HCT116 (cell line): Measurements from ENCODE around the gene TCEA3. TPM values are rescaled to one million over a fixed set of nuclear protein-coding genes. Genes with fewer than 3 reads are reported as not detected.

Experiments
- ATAC-seq: fragments of 200-7000 bp; cut with Tn5 transposase; 2 replicates; pipeline ENCODE4 v1.9.1; 2020; ENCODE audit warnings: mild to moderate bottlenecking, moderate library complexity
- BruUV-seq: library from RNA; stranded (reverse); fragments of 400-500 nt; replicated peaks from 2 replicates; lab custom pipeline; 2021; lab: Mats Ljungman, UMichigan
- CTCF ChIA-PET: fragments of 300-600 bp; sonication (Branson Sonifier 250); formaldehyde crosslinking; loops from one replicate; lab custom pipeline; 2021; ENCODE audit warnings: antibody characterized with exemption; lab: Charles Lee
- POLR2A ChIA-PET: fragments of 300-600, 350-600 bp; sonication (Branson Sonifier 250); formaldehyde crosslinking; loops from one replicate; lab custom pipeline; 2021; ENCODE audit warnings: antibody characterized with exemption; lab: Charles Lee
- RAD21 ChIA-PET, 2 experiments: fragments of 300-600 bp; sonication (Branson Sonifier 250); formaldehyde crosslinking; loops; one replicate each; lab custom pipeline; 2023; ENCODE audit warnings: low total read pairs in 2 of 2; ENCODE audit not compliant: uncharacterized antibody in 2 of 2, unreplicated experiment in 2 of 2, low non-redundant PET in 1 of 2; lab: Charles Lee
- DNase-seq: peaks from one replicate; pipeline ENCODE4 v3.0.0-alpha.2; 2010; ENCODE audit warnings: low read depth, low spot score
- H2AFZ ChIP-seq: fragments of 200-600 bp; shearing (Covaris generic), sonication (generic); 2 replicates; pipeline ENCODE4 v1.6.1; 2017; ENCODE audit warnings: low read depth, mixed run types, mixed read lengths, antibody characterized with exemption, low read length; ENCODE audit not compliant: poor library complexity, severe bottlenecking
- H3K27ac ChIP-seq: 2 replicates; pipeline ENCODE4 v1.5.1; 2012; ENCODE audit warnings: low read depth, low read length
- H3K27me3 ChIP-seq: fragments of 200-600 bp; sonication (generic); 2 replicates; pipeline ENCODE4 v1.6.1; 2016; ENCODE audit warnings: mixed run types, low read length, mixed read lengths; ENCODE audit not compliant: insufficient read depth
- H3K36me3 ChIP-seq, 2 experiments: fragments of 200-500 bp in 1 of 2; fragments of 200-600 bp in 1 of 2; sonication (Bioruptor generic) in 1 of 2; sonication (generic) in 1 of 2; 2 replicates each; pipeline versions ENCODE4 v1.5.1 to v1.6.1; 2014 to 2016; ENCODE audit warnings: low read length in 2 of 2, inconsistent platforms in 1 of 2, mixed read lengths in 1 of 2, mixed run types in 1 of 2; ENCODE audit not compliant: insufficient read depth in 2 of 2, control insufficient read depth in 1 of 2
- H3K4me1 ChIP-seq, 2 experiments: fragments of 200-600 bp in 1 of 2; sonication (generic) in 1 of 2; 2 replicates each; pipeline versions ENCODE4 v1.5.1 to v1.6.1; 2012 to 2017; ENCODE audit warnings: low read length in 2 of 2, inconsistent platforms in 1 of 2, mild to moderate bottlenecking in 1 of 2, mixed read lengths in 1 of 2, mixed run types in 1 of 2, moderate library complexity in 1 of 2; ENCODE audit not compliant: insufficient read depth in 2 of 2, control insufficient read depth in 1 of 2
- H3K4me2 ChIP-seq: fragments of 200-600 bp; sonication (generic); 2 replicates; pipeline ENCODE4 v1.6.1; 2017; ENCODE audit warnings: mixed run types, low read length, mixed read lengths
- H3K4me3 ChIP-seq, 2 experiments: fragments of 200-600 bp in 1 of 2; sonication (generic) in 1 of 2; replicated peaks in 1 of 2; 2 replicates each; pipeline ENCODE4 v1.5.1; 2011 to 2016; ENCODE audit warnings: low read length in 2 of 2, control low read depth in 1 of 2, low read depth in 1 of 2, mild to moderate bottlenecking in 1 of 2, mixed read lengths in 1 of 2, mixed run types in 1 of 2
- H3K79me2 ChIP-seq: fragments of 200-600 bp; sonication (generic); 2 replicates; pipeline ENCODE4 v1.6.1; 2017; ENCODE audit warnings: mild to moderate bottlenecking, mixed run types, low read length, moderate library complexity, mixed read lengths; ENCODE audit not compliant: insufficient read depth
- H3K9ac ChIP-seq: fragments of 200-600 bp; sonication (generic); 2 replicates; pipeline ENCODE4 v1.6.1; 2016; ENCODE audit warnings: low read length, mixed read lengths
- H3K9me2 ChIP-seq: fragments of 200-600 bp; sonication (generic), shearing (Covaris generic); 2 replicates; pipeline ENCODE4 v1.6.1; 2017; ENCODE audit warnings: mixed run types, mild to moderate bottlenecking, moderate library complexity; ENCODE audit not compliant: insufficient read depth
- H3K9me3 ChIP-seq, 2 experiments: fragments of 200-500 bp in 1 of 2; fragments of 200-600 bp in 1 of 2; sonication (Bioruptor generic) in 1 of 2; sonication (generic) in 1 of 2; 2 replicates each; pipeline ENCODE4 v1.6.1; 2014 to 2017; ENCODE audit warnings: low read length in 2 of 2, mixed read lengths in 2 of 2, inconsistent platforms in 1 of 2, low read depth in 1 of 2, mild to moderate bottlenecking in 1 of 2, mixed run types in 1 of 2, moderate library complexity in 1 of 2; ENCODE audit not compliant: control insufficient read depth in 1 of 2, insufficient read depth in 1 of 2
- H4K20me1 ChIP-seq: fragments of 200-600 bp; sonication (generic), shearing (Covaris generic); 2 replicates; pipeline ENCODE4 v1.6.1; 2017; ENCODE audit warnings: mixed run types, mild to moderate bottlenecking, moderate library complexity; ENCODE audit not compliant: insufficient read depth
- ATF3 ChIP-seq: IDR thresholded peaks from 2 replicates; pipeline ENCODE4 v1.6.1; 2012
- CBX3 ChIP-seq: IDR thresholded peaks from 2 replicates; pipeline ENCODE4 v1.6.1; 2012; ENCODE audit warnings: low read depth
- CEBPB ChIP-seq: IDR thresholded peaks from 2 replicates; pipeline ENCODE4 v1.6.1; 2012; ENCODE audit warnings: low read depth
- CTCF ChIP-seq, 3 experiments: fragments of 200-600 bp in 1 of 3; sonication (generic) in 1 of 3; IDR thresholded peaks in 2 of 3; conservative IDR thresholded peaks in 1 of 3; 2 replicates each; pipeline ENCODE4 v1.5.1; 2012 to 2017; ENCODE audit warnings: low read depth in 2 of 3, low read length in 2 of 3, antibody characterized with exemption in 1 of 3, borderline replicate concordance in 1 of 3, control low read depth in 1 of 3, mild to moderate bottlenecking in 1 of 3, mixed read lengths in 1 of 3, mixed run types in 1 of 3, moderate library complexity in 1 of 3; ENCODE audit not compliant: insufficient read depth in 1 of 3
- EGR1 ChIP-seq: IDR thresholded peaks from 2 replicates; pipeline ENCODE4 v1.6.1; 2012; ENCODE audit warnings: low read depth
- EZH2 ChIP-seq: fragments of 200-600 bp; sonication (generic); IDR thresholded peaks from 2 replicates; pipeline ENCODE4 v1.6.1; 2017; ENCODE audit warnings: antibody characterized with exemption, mixed run types
- EZH2phosphoT487 ChIP-seq: fragments of 200-600 bp; IDR thresholded peaks from 2 replicates; pipeline ENCODE4 v1.6.1; 2018; ENCODE audit warnings: antibody characterized with exemption, borderline replicate concordance
- FOSL1 ChIP-seq: IDR thresholded peaks from 2 replicates; pipeline ENCODE4 v1.6.1; 2012; ENCODE audit warnings: low read depth
- JUND ChIP-seq: IDR thresholded peaks from 2 replicates; pipeline ENCODE4 v1.6.1; 2012
- MAX ChIP-seq: IDR thresholded peaks from 2 replicates; pipeline ENCODE4 v1.6.1; 2012
- POLR2A ChIP-seq: IDR thresholded peaks from 2 replicates; pipeline ENCODE4 v1.7.0; 2011; ENCODE audit warnings: borderline replicate concordance; ENCODE audit not compliant: insufficient read depth, insufficient read length; ENCODE audit errors: extremely low read depth
- POLR2AphosphoS5 ChIP-seq: IDR thresholded peaks from 2 replicates; pipeline ENCODE4 v1.6.1; 2011; ENCODE audit warnings: mild to moderate bottlenecking, low read depth, low read length, moderate library complexity
- RAD21 ChIP-seq: IDR thresholded peaks from 2 replicates; pipeline ENCODE4 v1.6.1; 2012; ENCODE audit warnings: low read depth, mild to moderate bottlenecking
- SIN3A ChIP-seq: IDR thresholded peaks from 2 replicates; pipeline ENCODE4 v1.6.1; 2012; ENCODE audit warnings: low read depth
- SRF ChIP-seq: IDR thresholded peaks from 2 replicates; pipeline ENCODE4 v1.6.1; 2012; ENCODE audit warnings: low read depth
- YY1 ChIP-seq: IDR thresholded peaks from 2 replicates; pipeline ENCODE4 v1.6.1; 2011; ENCODE audit warnings: low read length, low read depth, moderate library complexity, mild to moderate bottlenecking; ENCODE audit not compliant: insufficient replicate concordance; ENCODE audit errors: extremely low read depth
- ZBTB33 ChIP-seq: IDR thresholded peaks from 2 replicates; pipeline ENCODE4 v1.6.1; 2011; ENCODE audit warnings: mild to moderate bottlenecking, low read length, moderate library complexity; ENCODE audit not compliant: insufficient replicate concordance; ENCODE audit errors: extremely low read depth
- ZFX ChIP-seq: fragments of 450-650 bp; IDR thresholded peaks from 2 replicates; pipeline ENCODE4 v1.6.1; 2017
- ZNF274 ChIP-seq: fragments of 200-500 bp; sonication (Bioruptor generic); IDR thresholded peaks from 2 replicates; pipeline ENCODE4 v1.6.1; 2014; ENCODE audit warnings: mild to moderate bottlenecking, low read depth, low read length, inconsistent platforms
- intact Hi-C: fragments of 100-400 bp; cut with micrococcal nuclease; formaldehyde crosslinking; loops from 2 replicates; pipeline ENCODE4 v1.10.0; 2022
- total RNA-seq: library from RNA; stranded (reverse); gene quantifications from one replicate; pipeline ENCODE4 v1.2.1, GENCODE V29; 2021; ENCODE audit not compliant: unreplicated experiment

The TCEA3 gene
- total RNA-seq, 1 experiment from 2014 or later = 3.7 TPM

- TF ChIP-seq MAX = no peak
- no peak for TF ChIP-seq ZBTB33
- TF ChIP-seq POLR2A = no peak
- no peak for TF ChIP-seq YY1
- TF ChIP-seq SRF = no peak
- no peak for TF ChIP-seq FOSL1
- TF ChIP-seq CEBPB = no peak
- TF ChIP-seq, all 23 proteins: peak for 0
Measured at GRCh38 chr1:23453455-23454000, 29.0 kb upstream of the TCEA3 start (continued).

GRCh38 chr1:23452011-23452411, 27.5 kb upstream of the TCEA3 start:
- Histone ChIP-seq H3K9ac (peak overlapping the region; percentile 15), H3K4me2 (peak overlapping the region; percentile 60), H3K27me3 (no peaks in the 10 kb centered on the region), H3K79me2 (no peaks in the 10 kb centered on the region), H3K27ac (no peak overlapping the region), H3K4me1 (peaks cover 14 to 21% of the 10 kb centered on the region in 2 experiments), H4K20me1 (no peaks in the 10 kb centered on the region), H3K9me2 (no peaks in the 10 kb centered on the region), H3K4me3 (peak overlapping the region in 1 of 2 experiments; percentile 4; a peak in 1 of 4 replicates), H2AFZ (no peak overlapping the region), H3K36me3 (no peaks in the 10 kb centered on the region), H3K9me3 (no peaks in the 10 kb centered on the region)
- ATAC-seq (peak; percentile 92), DNase-seq (peak; percentile 24)
- CTCF ChIA-PET = no interaction called here
- no TSS peak for BruUV-seq
- intact Hi-C loops = no loop called here
- RAD21 ChIA-PET = no interaction called here
- POLR2A ChIA-PET = interaction anchor here (0.9 kb wide), 1 partner anchor 32 kb away, joined by 4 read pairs; the partner anchor contains the start of gene ASAP3
- TF ChIP-seq EZH2phosphoT487 = no peak
- no peak for TF ChIP-seq ATF3
- no peak for TF ChIP-seq CEBPB
- TF ChIP-seq RAD21 = no peak; the same call in 1 of the 2 replicates
- no peak for TF ChIP-seq SIN3A
- no peak for TF ChIP-seq POLR2A
- TF ChIP-seq ZFX = no peak
- TF ChIP-seq CTCF (IDR thresholded peaks at IDR 0.05 in 2 of 3, conservative IDR thresholded peaks at IDR 0.05 in 1 of 3; ENCODE audit: borderline replicate concordance in 1 of 3, insufficient read depth in 1 of 3, low read depth in 2 of 3, low read length in 2 of 3) = no peak
- TF ChIP-seq CBX3 = peak; percentile 65; the same call in 1 of the 2 replicates
- TF ChIP-seq EGR1 = no peak
- peak; percentile 48; the same call in 1 of the 2 replicates for TF ChIP-seq POLR2AphosphoS5
- TF ChIP-seq EZH2 = no peak
- no peak for TF ChIP-seq JUND
- no peak for TF ChIP-seq YY1
- TF ChIP-seq SRF = no peak
- no peak for TF ChIP-seq ZNF274
- no peak for TF ChIP-seq ZBTB33
